GM19395 (cell line): ENCODE data around the gene DNASE1L2.
A peak's percentile ranks its signal among the peaks of the same experiment; 100 is the strongest.
"Not testable (repeated sequence)": the region's sequence is repeated elsewhere in the genome, so short reads cannot be mapped to it uniquely, and the experiment has no call there.

Experiments
- ATAC-seq: cut with Tn5 transposase; IDR thresholded peaks from one replicate; pipeline ENCODE4 v1.9.1; 2021; ENCODE audit warnings: mild to moderate bottlenecking, moderate library complexity; ENCODE audit not compliant: unreplicated experiment

DNASE1L2 gene

DNA sequence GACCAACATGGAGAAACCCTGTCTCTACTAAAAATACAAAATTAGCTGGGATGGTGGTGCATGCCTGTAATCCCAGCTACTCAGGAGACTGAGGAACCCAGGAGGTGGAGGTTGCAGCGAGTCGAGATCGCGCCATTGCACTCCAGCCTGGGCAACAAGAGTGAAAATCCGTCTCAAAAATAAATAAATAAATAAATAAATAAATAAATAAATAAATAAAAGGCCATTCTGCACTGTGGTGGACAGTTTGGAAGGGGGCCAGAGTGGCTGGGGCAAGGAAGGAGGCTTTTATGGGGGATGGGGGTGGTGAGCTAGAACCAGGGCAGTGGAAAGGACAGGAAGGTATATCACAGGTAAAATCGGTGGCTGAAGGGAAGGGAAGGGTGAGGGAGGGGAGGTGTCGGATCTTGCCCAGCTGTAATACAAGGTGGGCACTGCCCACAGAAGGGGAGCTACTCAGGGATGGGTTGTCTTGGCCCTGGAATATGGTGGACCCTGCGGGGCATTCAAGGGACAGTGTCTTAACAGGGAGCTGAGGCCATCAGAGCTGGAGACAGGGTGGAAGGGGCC lies 33.0 kb upstream of the DNASE1L2 start:
- ATAC-seq = not testable (repeated sequence)

DNA sequence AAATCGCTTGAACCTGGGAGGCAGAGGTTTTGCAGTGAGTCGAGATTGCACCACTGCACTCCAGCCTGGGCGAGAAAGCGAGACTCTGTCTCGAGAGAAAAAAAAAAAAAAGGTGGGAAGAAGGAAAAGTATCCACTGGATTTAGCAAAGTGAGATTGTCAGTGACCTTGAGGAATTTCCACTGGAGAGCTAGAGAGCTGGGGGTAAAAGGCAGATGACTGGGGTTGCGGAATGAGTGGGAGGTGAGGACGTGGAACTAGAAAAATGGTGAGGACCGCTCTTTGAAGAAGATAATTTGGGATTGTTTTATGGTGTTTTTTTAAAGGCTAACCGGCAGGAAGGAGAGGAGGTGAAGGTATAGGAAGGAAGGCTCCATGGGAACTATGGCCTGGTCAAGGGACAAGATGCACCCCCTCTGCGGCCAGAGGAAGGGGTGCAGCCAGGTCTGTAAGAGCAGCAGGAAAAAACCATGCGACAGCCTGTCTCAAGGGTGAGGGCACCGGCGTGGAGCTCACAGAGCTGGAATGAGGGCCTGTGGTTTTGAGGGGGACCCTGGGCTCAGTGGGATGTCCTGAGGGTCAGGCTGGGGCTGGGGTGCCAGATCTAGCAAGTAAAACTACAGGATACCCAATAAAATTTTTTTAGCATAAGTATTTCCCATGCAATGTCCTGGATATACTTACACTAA lies 31.7 kb upstream of the DNASE1L2 start:
- no peak for ATAC-seq

DNA sequence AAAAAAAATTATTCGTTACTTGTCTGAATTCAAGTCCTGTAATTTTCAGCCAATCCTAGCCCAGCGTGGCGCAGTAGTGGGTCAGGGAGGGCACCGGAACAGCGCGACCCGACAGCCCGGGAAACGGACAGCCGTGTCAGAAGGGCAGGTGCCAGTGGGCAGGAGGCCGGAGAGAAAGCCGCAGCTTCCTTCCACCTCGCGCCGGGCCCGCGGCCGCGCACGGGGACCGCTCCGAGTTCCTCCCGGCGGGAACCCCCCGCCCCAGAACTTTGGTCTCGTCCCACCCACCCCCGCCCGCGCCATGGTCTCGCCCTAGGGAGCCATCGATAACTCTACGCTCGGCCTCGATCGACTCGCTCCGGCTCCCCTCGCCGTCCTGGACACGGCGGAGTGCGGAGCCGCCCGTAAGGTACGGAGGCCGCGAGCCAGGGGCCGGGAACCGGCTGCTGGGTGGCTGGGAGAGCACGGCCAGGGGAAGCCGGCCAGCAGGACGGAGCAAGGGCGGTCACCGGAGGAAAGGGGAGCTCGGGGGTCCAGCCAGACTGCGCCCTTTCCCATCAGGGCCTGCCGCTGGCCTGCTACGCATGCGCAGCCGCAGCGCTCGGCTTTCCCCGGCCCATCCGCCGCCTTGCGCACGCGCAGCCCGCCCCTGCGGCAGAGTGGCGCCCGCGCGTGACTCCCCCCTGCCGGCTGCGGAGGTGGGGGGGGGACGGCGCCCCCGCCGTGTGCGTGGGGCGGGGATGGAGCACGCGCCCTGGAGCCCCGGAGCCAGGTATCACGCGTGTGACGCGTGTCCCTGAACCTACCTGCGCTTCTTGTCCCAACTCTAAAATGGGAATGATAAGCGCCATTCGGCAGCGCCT lies 30.9 kb upstream of the DNASE1L2 start, which contains the start of gene MLST8:
Gene MLST8, plus strand, starts transcription at position 351 of the 863 bp plus-strand sequence. CDS start 632 bp downstream, outside the sequence.
- ATAC-seq = peak; percentile 72

- ATAC-seq = no peak
Measured at GRCh38 chr16:2205967-2206313, 30.3 kb upstream of the DNASE1L2 start.

- no peak for ATAC-seq
Measured at GRCh38 chr16:2206420-2206779, 29.8 kb upstream of the DNASE1L2 start.

GRCh38 chr16:2206780-2207433 lies 29.3 kb upstream of the DNASE1L2 start:
- ATAC-seq = no peak

DNA sequence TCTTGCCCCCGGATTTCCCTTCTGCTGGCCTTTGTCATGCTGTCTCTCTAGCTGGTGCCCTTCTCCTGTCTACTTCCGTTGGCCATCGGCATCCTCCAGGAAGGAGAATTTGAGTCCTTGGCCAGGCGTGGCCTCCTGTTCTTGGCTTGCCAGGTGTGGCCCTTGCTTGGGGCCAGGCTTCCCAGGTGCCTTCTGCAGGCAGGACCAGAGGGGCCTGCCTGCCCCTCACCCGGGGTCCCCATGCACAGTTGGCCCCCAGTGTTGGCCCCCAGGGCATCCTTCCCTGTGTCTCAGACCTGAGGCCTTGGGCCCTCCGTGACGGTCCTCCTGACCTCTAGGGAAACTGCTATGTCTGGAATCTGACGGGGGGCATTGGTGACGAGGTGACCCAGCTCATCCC lies 28.4 kb upstream of the DNASE1L2 start:
- ATAC-seq = no peak

GRCh38 chr16:2208308-2208707 lies 27.9 kb upstream of the DNASE1L2 start:
- ATAC-seq = no peak

GRCh38 chr16:2208772-2209171 lies 27.5 kb upstream of the DNASE1L2 start:
- ATAC-seq = no peak

DNA sequence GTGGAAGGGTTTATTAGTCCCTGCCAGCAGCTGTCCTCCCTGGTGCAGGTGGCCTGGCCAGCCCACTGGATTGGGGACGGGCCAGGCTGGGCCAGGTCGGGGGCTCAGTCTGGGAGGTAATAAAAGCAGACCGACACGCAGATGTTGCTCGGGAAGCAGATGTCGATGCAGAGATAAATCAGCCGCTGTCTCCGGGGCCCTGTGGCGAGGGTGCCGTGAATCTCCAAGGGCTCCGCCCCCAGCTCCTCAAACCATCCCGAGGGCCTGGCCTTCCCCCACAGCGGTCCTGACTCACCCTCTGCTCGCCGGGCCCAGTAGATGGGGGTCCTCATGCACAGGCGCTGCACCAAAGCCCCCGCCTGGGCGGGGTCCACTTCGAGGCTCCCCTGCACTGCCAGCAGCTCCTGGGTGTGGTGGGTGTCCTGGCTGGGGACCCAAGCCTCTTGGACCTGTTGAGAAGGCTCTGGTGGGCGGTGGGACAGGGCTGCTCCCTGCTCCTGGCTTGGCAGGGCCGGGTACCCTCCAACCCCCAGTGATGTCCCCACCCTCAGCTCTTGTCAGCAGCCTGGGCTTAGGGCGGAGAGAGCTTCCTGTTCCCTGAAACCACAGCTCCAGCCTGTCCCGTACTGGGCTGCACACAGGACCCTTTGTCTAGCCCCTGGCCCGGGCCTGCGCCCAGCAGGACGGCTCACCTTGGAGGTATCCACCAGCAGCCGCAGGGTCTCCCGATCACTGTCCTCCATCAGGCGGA lies 26.8 kb upstream of the DNASE1L2 start:
- no peak for ATAC-seq

DNA sequence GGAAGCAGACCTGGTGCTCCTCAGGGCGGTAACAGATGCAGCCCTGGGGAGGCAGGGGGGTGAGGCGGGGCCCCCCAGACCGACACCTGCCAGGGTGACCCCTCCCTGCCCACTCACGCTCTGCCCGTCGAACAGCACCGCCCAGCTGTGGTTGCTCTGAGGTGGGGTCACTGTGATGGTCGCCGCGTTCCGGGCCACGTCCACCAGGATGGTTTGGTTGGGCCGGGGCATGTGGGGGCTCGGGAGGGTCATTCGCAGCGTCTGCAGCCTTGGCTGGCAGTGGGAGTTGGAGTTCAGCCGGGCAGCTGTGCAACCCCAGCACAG lies 26.3 kb upstream of the DNASE1L2 start:
- no peak for ATAC-seq

GRCh38 chr16:2210386-2211365 lies 25.6 kb upstream of the DNASE1L2 start, which contains the start of gene BRICD5:
Gene BRICD5, minus strand, starts transcription at chr16:2210863. Its CDS starts 30 bp downstream, at chr16:2210833.
- ATAC-seq = no peak

GRCh38 chr16:2211923-2212347 lies 24.3 kb upstream of the DNASE1L2 start:
- ATAC-seq = no peak

DNA sequence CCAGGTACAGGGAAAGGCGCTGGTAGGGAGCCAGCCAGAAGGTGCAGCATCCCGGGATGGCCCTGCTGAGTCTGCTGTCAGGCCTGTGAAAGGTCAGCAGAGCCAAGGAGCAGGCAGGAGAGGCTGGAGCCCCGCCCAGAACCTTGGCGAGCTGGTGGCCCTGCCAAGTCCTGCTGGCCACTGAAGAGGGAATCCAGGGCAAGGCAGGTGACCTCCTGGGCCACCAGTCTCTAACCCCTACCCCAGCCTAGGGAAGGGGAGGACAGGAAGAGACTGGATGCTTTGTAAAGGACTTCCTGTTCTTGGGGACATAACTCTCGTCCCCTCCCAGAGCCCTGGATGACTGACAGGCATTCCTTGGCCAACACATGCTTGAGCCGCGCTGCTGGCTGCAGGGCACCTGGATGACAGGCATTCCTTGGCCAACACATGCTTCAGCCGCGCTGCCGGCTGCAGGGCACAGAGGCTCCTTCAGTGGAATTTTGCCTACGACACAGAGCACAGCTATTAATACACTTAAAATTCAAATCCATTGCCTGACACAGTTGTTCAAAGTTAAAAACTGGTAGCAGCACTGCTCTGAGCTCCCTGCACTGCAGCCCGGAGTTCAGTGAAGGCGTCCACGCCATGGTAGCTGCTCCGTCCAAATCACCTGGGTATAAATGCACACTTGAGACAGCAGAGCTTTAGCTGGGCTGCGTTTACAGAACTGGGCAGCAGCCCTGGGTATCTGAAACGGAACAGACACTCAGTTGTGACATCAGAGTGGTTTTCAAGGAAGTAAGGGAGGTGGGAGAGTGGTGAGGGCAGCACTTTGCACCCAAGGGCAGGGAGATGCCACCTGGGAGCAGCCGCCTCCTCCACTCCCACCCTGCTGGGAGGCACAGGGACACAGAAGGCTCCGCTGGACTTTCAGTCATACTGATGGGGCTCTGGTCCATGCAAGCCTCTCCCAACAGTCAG lies 23.6 kb upstream of the DNASE1L2 start:
- no peak for ATAC-seq

- peak; percentile 7 for ATAC-seq
Measured at GRCh38 chr16:2213817-2214718, 22.2 kb upstream of the DNASE1L2 start.

DNA sequence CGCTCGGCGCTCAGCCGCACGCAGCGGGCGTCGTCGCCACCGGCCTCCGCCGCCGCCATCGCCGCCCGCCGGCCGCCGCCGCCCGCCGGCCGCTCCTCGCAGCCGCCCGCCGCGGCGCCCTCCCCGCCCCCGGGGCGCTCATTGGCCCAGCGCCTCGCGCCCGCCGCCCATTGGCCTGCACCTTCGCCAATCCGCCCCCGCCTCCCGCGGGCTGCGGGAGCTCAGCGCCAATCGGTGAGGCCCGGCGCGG lies 21.6 kb upstream of the DNASE1L2 start, which contains the start of gene PGP:
Gene PGP, minus strand, starts transcription at position 122 of the 250 bp plus-strand sequence. Its CDS starts 63 bp downstream, at position 59.
- ATAC-seq = peak; percentile 76

GRCh38 chr16:2216330-2216729 lies 19.9 kb upstream of the DNASE1L2 start:
- ATAC-seq = no peak
